DOHH2 (cell line): Measurements from ENCODE around the gene TMEM235.

Experiments used
- CTCF ChIP-seq: fragments of 200-600 bp; sonication (generic); IDR thresholded peaks from one replicate; pipeline ENCODE4 v1.5.1; 2014; ENCODE audit warnings: antibody characterized with exemption, mild to moderate bottlenecking, low read depth, low read length; ENCODE audit not compliant: poor library complexity, severe bottlenecking
- EZH2phosphoT487 ChIP-seq: fragments of 200-600 bp; sonication (generic); IDR thresholded peaks from 2 replicates; pipeline ENCODE4 v1.6.1; 2017; ENCODE audit warnings: borderline replicate concordance, mild to moderate bottlenecking, antibody characterized with exemption, low read length, moderate library complexity, mixed read lengths

DNA sequence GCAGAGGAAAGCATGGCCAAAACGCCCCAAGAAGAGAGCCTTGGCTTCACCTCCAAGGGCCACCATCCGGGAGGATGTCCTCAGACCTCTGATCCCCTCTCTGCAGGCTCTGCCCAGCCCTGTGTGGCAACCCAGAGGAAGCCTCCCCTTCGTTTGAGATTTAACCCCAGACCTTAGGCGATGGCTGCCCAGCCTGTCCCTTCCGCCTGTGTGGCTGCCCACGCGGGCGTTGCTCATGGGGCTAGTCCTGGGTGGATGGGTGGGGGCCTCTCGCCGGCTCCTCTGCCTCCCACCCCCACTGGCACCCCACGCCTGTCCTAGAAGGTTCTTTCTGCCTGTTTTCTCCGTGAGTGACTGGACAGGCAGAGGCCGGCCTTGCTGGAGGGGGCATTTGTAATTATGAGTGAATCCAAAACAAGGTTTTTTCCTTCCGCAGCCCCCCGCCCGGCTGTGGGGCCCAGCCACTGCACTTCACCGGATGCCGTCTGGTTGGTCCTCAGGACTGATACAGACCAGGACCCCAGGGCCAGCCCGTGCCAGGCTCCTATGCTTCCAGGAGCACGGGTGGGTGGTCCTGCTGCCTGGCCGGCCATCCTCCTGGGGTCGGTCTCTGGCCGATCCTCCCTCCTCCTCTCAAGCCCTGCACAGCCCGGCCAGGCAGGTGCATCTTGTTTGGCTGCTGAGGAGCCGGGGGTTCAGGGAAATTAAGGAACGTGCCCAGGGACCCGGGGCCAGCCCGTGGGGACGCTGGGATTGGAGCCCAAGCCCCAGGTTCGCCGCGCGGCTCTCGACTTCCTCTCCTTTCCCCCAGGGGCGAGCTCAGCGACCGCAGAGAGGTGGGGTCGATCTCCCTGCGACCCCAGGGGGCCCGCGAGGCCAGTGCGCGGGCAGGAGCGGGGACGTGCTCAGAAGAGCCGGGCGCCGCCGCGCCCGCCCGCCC, at the start of gene TMEM235:
- TF ChIP-seq CTCF (no peak), EZH2phosphoT487 (peak; percentile 14; the same call in 1 of the 2 replicates)
